ENCODE data around the gene SRM. TPM values are rescaled to one million over a fixed set of nuclear protein-coding genes. Genes with fewer than 3 reads are reported as not detected.
"Not testable (repeated sequence)": the region's sequence is repeated elsewhere in the genome, so short reads cannot be mapped to it uniquely, and the experiment has no call there.

The SRM gene
- total and polyA plus RNA-seq, 11 donors: 29.9 to 162 (median 54.7) TPM

- H3K36me3 ChIP-seq: peaks cover 4 to 96% (median 93%) of the 10 kb centered on the region in 9 donors
- H3K9me3 ChIP-seq: no peaks in the 10 kb centered on the region
- no peak for DNase-seq
- no peak overlapping the region for H3K27ac ChIP-seq
- ATAC-seq: no peak
- TF ChIP-seq, protein P1, sequence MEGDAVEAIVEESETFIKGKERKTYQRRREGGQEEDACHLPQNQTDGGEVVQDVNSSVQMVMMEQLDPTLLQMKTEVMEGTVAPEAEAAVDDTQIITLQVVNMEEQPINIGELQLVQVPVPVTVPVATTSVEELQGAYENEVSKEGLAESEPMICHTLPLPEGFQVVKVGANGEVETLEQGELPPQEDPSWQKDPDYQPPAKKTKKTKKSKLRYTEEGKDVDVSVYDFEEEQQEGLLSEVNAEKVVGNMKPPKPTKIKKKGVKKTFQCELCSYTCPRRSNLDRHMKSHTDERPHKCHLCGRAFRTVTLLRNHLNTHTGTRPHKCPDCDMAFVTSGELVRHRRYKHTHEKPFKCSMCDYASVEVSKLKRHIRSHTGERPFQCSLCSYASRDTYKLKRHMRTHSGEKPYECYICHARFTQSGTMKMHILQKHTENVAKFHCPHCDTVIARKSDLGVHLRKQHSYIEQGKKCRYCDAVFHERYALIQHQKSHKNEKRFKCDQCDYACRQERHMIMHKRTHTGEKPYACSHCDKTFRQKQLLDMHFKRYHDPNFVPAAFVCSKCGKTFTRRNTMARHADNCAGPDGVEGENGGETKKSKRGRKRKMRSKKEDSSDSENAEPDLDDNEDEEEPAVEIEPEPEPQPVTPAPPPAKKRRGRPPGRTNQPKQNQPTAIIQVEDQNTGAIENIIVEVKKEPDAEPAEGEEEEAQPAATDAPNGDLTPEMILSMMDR (IDR thresholded peaks at IDR 0.05): no peak
- no peak overlapping the region for H3K4me3 ChIP-seq
- 94 to 98% (median 95%) methylated on average over 2 of the region's 2 CpGs for WGBS, 4 donors
- H3K4me1 ChIP-seq: no peaks in the 10 kb centered on the region
- intact Hi-C loops (cut with DNase I): no loop called here
- H3K27me3 ChIP-seq: no peaks in the 10 kb centered on the region
Observed at GRCh38 chr1:11078631-11079030, 18.8 kb upstream of the SRM start.

DNA sequence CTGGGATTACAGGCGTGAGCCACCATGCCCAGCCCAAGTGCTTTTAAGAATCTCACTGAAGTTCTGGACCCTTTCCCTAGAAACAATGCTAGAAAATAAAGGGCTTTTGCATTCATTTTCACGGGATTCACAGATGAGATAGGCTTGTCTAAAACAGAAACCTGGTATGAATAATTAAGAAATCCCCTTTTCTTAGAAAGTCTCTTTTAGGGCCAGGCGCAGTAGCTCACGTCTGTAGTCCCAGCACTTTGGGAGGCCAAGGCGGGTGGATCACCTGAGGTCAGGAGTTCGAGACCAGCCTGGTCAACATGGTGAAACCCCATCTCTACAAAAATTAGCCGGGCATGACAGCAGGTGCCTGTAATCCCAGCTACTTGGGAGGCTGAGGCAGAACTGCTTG lies 13.6 kb upstream of the SRM start:
- intact Hi-C loops (cut with DNase I); ATAC-seq; DNase-seq; H3K27me3 ChIP-seq; H3K27ac ChIP-seq; H3K9me3 ChIP-seq; H3K4me3 ChIP-seq; H3K4me1 ChIP-seq: not testable (repeated sequence)
- peaks cover 4 to 98% (median 96%) of the 10 kb centered on the region in 9 donors for H3K36me3 ChIP-seq
- 94 to 98% (median 96%) methylated on average over 7 of the region's 7 CpGs for WGBS, 4 donors

- intact Hi-C loops (cut with DNase I): no loop called here
- DNase-seq (no peak), ATAC-seq (no peak)
- Histone ChIP-seq H3K9me3 (no peaks in the 10 kb centered on the region), H3K27ac (no peak overlapping the region), H3K4me1 (no peaks in the 10 kb centered on the region), H3K36me3 (peaks cover 4 to 100% (median 98%) of the 10 kb centered on the region in 9 donors), H3K27me3 (no peaks in the 10 kb centered on the region), H3K4me3 (no peak overlapping the region)
- TF ChIP-seq, protein P1 (IDR thresholded peaks at IDR 0.05): no peak
- TF ChIP-seq POLR2A (IDR thresholded peaks at IDR 0.05): no peak
- 69 to 84% (median 73%) methylated on average over 13 of the region's 13 CpGs for WGBS, 4 donors
Observed at GRCh38 chr1:11072216-11072917, 12.5 kb upstream of the SRM start.

GRCh38 chr1:11071463-11072215 lies 11.8 kb upstream of the SRM start:
- no peaks in the 10 kb centered on the region for H3K9me3 ChIP-seq
- intact Hi-C loops (cut with DNase I): no loop called here
- H3K4me3 ChIP-seq: no peak overlapping the region
- 83 to 88% (median 86%) methylated on average over 15 of the region's 15 CpGs for WGBS, 4 donors
- ATAC-seq (no peak), DNase-seq (no peak)
- H3K27me3 ChIP-seq: no peaks in the 10 kb centered on the region
- H3K36me3 ChIP-seq: peaks cover 3 to 100% (median 96%) of the 10 kb centered on the region in 9 donors
- no peak for TF ChIP-seq POLR2A (IDR thresholded peaks at IDR 0.05)
- TF ChIP-seq, protein P1 (IDR thresholded peaks at IDR 0.05): no peak
- H3K27ac ChIP-seq: no peak overlapping the region
- H3K4me1 ChIP-seq: no peaks in the 10 kb centered on the region
